Breast epithelium (tissue), 4 donors: ENCODE measurements around the gene LPAR2. TPM values are rescaled to one million over a fixed set of nuclear protein-coding genes. Genes with fewer than 3 reads are reported as not detected.
"Not testable (repeated sequence)": the region's sequence is repeated elsewhere in the genome, so short reads cannot be mapped to it uniquely, and the experiment has no call there.

Source experiments
- DNase-seq, 2 donors: peaks; one replicate each; pipeline ENCODE4 v3.0.0-alpha.2; 2019; ENCODE audit warnings: low spot score in 2 of 2
- H3K27ac ChIP-seq, 2 donors: fragments of 200-600 bp; sonication (generic) in 1 of 2; one replicate each; pipeline ENCODE4 v1.5.1; 2016 to 2019; ENCODE audit warnings: mild to moderate bottlenecking in 1 of 2
- H3K27me3 ChIP-seq, 2 donors: fragments of 200-600 bp; sonication (generic) in 1 of 2; one replicate each; pipeline versions ENCODE4 v1.5.1 to v1.6.0; 2017 to 2019; ENCODE audit warnings: control low read depth in 1 of 2, mild to moderate bottlenecking in 1 of 2
- H3K36me3 ChIP-seq: fragments of 200-600 bp; one replicate; pipeline ENCODE4 v1.5.1; 2019
- H3K4me1 ChIP-seq, 2 donors: fragments of 200-600 bp; sonication (generic); one replicate each; pipeline ENCODE4 v1.5.1; 2016 to 2019; ENCODE audit warnings: control low read depth in 1 of 2
- H3K4me3 ChIP-seq, 3 donors: fragments of 200-600 bp; sonication (generic); 1 replicate in 2 of 3; 2 replicates in 1 of 3; pipeline ENCODE4 v1.5.1; 2016 to 2019; ENCODE audit warnings: mild to moderate bottlenecking in 3 of 3, moderate library complexity in 2 of 3
- H3K9me3 ChIP-seq, 2 donors: fragments of 200-600 bp; sonication (generic) in 1 of 2; one replicate each; pipeline ENCODE4 v1.5.1; 2016 to 2019; ENCODE audit warnings: control low read depth in 1 of 2
- POLR2A ChIP-seq: fragments of 450-650 bp; IDR thresholded peaks from one replicate; pipeline ENCODE4 v1.6.1; 2016; ENCODE audit warnings: antibody characterized with exemption, mild to moderate bottlenecking, moderate library complexity
- POLR2AphosphoS5 ChIP-seq, 3 donors: sonication (generic); formaldehyde crosslinking; IDR thresholded peaks; one replicate each; pipeline ENCODE4 v1.6.1; 2017; ENCODE audit warnings: antibody characterized with exemption in 3 of 3
- intact Hi-C: fragments of 100-400 bp; cut with DNase I; formaldehyde crosslinking; loops from one replicate; pipeline ENCODE4 v1.15.1; 2023; ENCODE audit warnings: low total_unique reads
- total RNA-seq, 3 donors: library from RNA; depleted of rRNA; stranded (reverse); fragments of >200 nt; gene quantifications; one replicate each; pipeline ENCODE4 v1.1.0, GENCODE V29; 2016
- TF ChIP-seq, protein P1 (sequence below), 3 donors: fragments of 450-650 bp; IDR thresholded peaks; one replicate each; pipeline ENCODE4 v1.5.1; 2016 to 2017; ENCODE audit warnings: antibody characterized with exemption in 3 of 3, mild to moderate bottlenecking in 3 of 3, moderate library complexity in 3 of 3

Gene LPAR2
- total RNA-seq, 3 donors from 2014 or later: 3.2 to 17.1 (median 16.4) TPM

DNA sequence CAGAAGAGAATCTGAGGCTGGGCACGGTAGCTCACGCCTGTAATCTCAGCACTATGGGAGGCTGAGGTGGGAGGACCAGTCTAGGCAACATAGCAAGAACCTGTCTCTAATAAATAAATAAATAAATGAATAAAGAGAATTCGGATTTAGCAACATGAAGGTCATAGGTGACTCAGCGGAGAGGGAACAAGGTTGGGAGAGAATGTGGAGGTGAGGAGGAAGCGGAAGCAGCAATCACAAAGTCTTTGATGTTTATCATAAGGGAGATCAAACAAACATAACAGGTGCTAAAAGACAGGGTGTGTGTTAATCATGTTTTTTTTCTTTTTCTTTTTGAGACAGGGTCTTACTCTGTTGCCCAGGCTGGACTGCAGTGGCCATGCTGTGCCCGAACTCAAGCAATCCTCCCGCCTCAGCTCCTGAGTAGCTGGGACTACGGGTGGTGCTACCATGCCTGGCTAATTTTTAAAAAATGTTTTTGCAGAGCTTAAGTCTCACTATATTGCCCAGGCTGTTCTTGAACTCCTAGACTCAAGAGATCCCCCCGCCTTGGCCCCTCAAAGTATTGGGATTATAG is 25.8 kb downstream of the LPAR2 start:
- Histone ChIP-seq H3K9me3 (no peaks in the 10 kb centered on the region), H3K4me1 (no peaks in the 10 kb centered on the region), H3K27me3 (no peaks in the 10 kb centered on the region), H3K27ac (no peak overlapping the region), H3K36me3 (no peaks in the 10 kb centered on the region), H3K4me3 (no peak overlapping the region)
- TF ChIP-seq POLR2A (no peak), POLR2AphosphoS5 (IDR thresholded peaks at IDR 0.05) (no peak)
- TF ChIP-seq, protein P1, sequence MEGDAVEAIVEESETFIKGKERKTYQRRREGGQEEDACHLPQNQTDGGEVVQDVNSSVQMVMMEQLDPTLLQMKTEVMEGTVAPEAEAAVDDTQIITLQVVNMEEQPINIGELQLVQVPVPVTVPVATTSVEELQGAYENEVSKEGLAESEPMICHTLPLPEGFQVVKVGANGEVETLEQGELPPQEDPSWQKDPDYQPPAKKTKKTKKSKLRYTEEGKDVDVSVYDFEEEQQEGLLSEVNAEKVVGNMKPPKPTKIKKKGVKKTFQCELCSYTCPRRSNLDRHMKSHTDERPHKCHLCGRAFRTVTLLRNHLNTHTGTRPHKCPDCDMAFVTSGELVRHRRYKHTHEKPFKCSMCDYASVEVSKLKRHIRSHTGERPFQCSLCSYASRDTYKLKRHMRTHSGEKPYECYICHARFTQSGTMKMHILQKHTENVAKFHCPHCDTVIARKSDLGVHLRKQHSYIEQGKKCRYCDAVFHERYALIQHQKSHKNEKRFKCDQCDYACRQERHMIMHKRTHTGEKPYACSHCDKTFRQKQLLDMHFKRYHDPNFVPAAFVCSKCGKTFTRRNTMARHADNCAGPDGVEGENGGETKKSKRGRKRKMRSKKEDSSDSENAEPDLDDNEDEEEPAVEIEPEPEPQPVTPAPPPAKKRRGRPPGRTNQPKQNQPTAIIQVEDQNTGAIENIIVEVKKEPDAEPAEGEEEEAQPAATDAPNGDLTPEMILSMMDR (IDR thresholded peaks at IDR 0.05): no peak
- intact Hi-C loops: no loop called here
- no peak for DNase-seq

DNA sequence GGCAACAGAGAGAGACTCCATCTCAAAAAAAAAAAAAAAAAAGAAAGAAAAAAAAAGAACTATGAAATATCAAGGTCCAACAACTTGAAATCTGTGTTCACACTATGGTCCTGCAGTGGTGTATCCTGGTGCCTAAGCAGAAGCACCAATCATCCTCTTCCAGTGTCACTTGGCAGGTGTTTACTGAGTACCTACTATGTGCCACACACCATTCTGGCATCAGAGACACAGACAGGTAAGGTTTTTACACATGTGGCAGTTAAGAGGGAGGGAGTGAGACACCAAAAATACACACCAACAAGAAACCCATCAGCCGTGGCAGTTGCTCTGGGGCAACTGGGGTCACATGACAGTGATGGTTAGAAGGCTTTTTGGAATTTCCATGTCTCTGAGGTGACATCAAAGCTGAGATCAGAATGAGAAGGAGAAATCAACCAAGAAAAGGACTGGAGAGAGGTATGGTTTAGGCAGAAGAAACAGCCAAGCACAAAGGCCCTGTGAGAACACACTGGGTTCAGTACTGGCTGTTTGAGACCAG is 27.2 kb downstream of the LPAR2 start:
- TF ChIP-seq, protein P1 (IDR thresholded peaks at IDR 0.05): no peak
- TF ChIP-seq POLR2A: no peak
- TF ChIP-seq POLR2AphosphoS5 (IDR thresholded peaks at IDR 0.05): no peak
- DNase-seq: no peak
- no peaks in the 10 kb centered on the region for H3K4me1 ChIP-seq
- H3K36me3 ChIP-seq: no peaks in the 10 kb centered on the region
- intact Hi-C loops: no loop called here
- no peaks in the 10 kb centered on the region for H3K9me3 ChIP-seq
- no peak overlapping the region for H3K4me3 ChIP-seq
- H3K27ac ChIP-seq: no peak overlapping the region
- H3K27me3 ChIP-seq: no peaks in the 10 kb centered on the region

DNA sequence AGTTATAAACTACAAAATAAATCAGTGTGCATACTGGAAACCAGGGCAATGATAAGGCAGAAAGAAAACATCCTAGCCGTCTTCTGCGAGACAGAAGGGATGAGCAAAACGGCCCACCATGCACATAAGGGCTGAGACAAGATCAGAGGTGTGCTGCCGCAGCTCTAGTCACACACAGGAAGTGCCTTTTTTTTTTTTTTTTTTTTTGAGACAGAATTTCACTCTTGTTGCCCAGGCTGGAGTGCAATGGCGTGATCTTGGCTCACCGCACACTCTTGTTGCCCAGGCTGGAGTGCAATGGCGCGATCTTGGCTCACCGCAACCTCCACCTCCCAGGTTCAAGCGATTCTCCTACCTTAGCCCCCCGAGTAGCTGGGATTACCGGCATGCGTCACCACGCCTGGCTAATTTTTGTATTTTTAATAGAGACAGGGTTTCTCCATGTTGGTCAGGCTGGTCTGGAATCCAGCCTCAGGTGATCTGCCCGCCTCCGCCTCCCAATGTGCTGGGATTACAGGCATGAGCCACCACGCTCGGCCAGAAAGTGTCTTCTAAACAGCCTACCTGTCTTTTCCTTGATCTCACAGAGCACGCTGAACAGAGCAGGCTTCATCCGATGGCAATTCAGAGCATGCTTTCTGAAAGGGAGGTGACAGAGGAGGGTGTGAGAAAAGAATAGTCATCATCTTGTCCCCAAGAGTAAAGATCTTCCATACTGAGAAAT is 29.1 kb downstream of the LPAR2 start:
- peak overlapping the region in 1 of 2 donors; percentile 12 for H3K27ac ChIP-seq
- intact Hi-C loops: loop anchor here (10.0 kb wide), 1 partner anchor 1006 kb away; no protein-coding TSS in a partner anchor
- H3K4me1 ChIP-seq, H3K36me3 ChIP-seq, H3K27me3 ChIP-seq, H3K9me3 ChIP-seq, H3K4me3 ChIP-seq, DNase-seq: not testable (repeated sequence)

GRCh38 chr19:19597809-19598306 is 30.2 kb downstream of the LPAR2 start:
- no peaks in the 10 kb centered on the region for H3K9me3 ChIP-seq
- no peaks in the 10 kb centered on the region for H3K4me1 ChIP-seq
- H3K4me3 ChIP-seq: no peak overlapping the region
- no peaks in the 10 kb centered on the region for H3K36me3 ChIP-seq
- no peaks in the 10 kb centered on the region for H3K27me3 ChIP-seq
- no peak overlapping the region for H3K27ac ChIP-seq
- DNase-seq: no peak
- TF ChIP-seq, protein P1 (IDR thresholded peaks at IDR 0.05): no peak
- no peak for TF ChIP-seq POLR2A
- no peak for TF ChIP-seq POLR2AphosphoS5 (IDR thresholded peaks at IDR 0.05)
- intact Hi-C loops: loop anchor here (10.0 kb wide), 1 partner anchor 1007 kb away; no protein-coding TSS in a partner anchor

- Histone ChIP-seq H3K4me1 (peaks cover 6 to 7% of the 10 kb centered on the region in 2 donors), H3K27me3 (no peaks in the 10 kb centered on the region), H3K36me3 (no peaks in the 10 kb centered on the region), H3K27ac (peak overlapping the region; percentile 34 to 74), H3K4me3 (no peak overlapping the region), H3K9me3 (no peaks in the 10 kb centered on the region)
- TF ChIP-seq POLR2AphosphoS5 (IDR thresholded peaks at IDR 0.05) (peak in 1 of 3 donors; percentile 19), POLR2A (no peak)
- TF ChIP-seq, protein P1 (IDR thresholded peaks at IDR 0.05): no peak
- peak in 1 of 2 donors; percentile 31 for DNase-seq
- intact Hi-C loops: loop anchor here (10.0 kb wide), 1 partner anchor 1010 kb away; no protein-coding TSS in a partner anchor
Measured at GRCh38 chr19:19595171-19595701, 32.8 kb downstream of the LPAR2 start.
